HG02870 (cell line): ENCODE measurements around the gene ADSL.

Source experiments
- ATAC-seq: cut with Tn5 transposase; IDR thresholded peaks from one replicate; pipeline ENCODE4 v1.9.1; 2021; ENCODE audit warnings: mild to moderate bottlenecking, moderate library complexity; ENCODE audit not compliant: unreplicated experiment

Gene ADSL

DNA sequence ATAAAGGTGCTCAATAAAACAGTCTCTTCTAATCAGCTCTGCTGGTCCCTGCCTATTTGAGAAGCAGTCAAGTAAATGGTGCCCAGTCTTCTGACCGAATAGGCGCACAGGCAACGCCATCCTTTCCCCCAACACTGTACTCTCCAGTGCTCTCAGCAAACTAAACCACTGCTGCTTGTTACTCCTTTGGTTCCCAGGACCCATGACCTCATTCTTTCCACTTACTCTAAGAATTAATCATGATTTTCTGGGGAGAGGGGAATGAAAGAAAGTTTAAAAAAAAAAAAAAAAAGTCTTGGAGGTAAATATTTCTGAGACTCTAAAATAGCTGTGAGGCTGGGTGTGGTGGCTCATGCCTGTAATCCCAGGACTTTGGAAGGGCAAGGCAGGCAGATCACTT is 87.8 kb downstream of the ADSL start:
- no peak for ATAC-seq

GRCh38 chr22:40434745-40435144 is 88.4 kb downstream of the ADSL start:
- no peak for ATAC-seq

- peak; percentile 56 for ATAC-seq
These were observed 90.5 kb downstream of the ADSL start for GRCh38 chr22:40436505-40437431.
